GM12878 (cell line): Measurements from ENCODE around the gene GRK2. TPM values are rescaled to one million over a fixed set of nuclear protein-coding genes. Genes with fewer than 3 reads are reported as not detected.

Experiments
- ATAC-seq: fragments of 200-7000 bp; cut with Tn5 transposase; 3 replicates; pipeline ENCODE4 v1.9.1; 2020; ENCODE audit warnings: mild to moderate bottlenecking, moderate library complexity
- BruUV-seq: library from RNA; stranded (reverse); fragments of 400-500 nt; replicated peaks from 2 replicates; lab custom pipeline; 2021; lab: Mats Ljungman, UMichigan
- CTCF ChIA-PET: fragments of 300-600 bp; sonication (Branson Sonifier 250); formaldehyde crosslinking; extraction: SDS; loops from one replicate; lab custom pipeline; 2021; ENCODE audit warnings: inconsistent platforms; lab: Yijun Ruan, JAX
- POLR2A ChIA-PET: fragments of 350-600 bp; formaldehyde crosslinking; extraction: SDS; loops from one replicate; lab custom pipeline; 2021; ENCODE audit warnings: inconsistent platforms; lab: Charles Lee
- RAD21 ChIA-PET: fragments of 300-600 bp; sonication (Branson Sonifier 250); formaldehyde crosslinking; loops from one replicate; lab custom pipeline; 2023; ENCODE audit warnings: antibody characterized with exemption; ENCODE audit not compliant: unreplicated experiment; lab: Charles Lee
- SMC1A ChIA-PET: fragments of 300-600 bp; sonication (Branson Sonifier 250); formaldehyde crosslinking; loops from one replicate; lab custom pipeline; 2023; ENCODE audit not compliant: unreplicated experiment, uncharacterized antibody; lab: Charles Lee
- DNase-seq: peaks from one replicate; pipeline ENCODE4 v3.0.0-alpha.2; 2011; ENCODE audit warnings: low read depth, low spot score
- FAIRE-seq: peaks from 3 replicates; lab custom pipeline; 2011; peaks lifted over from hg19 to GRCh38; lab: Jason Lieb, UNC
- H2AFZ ChIP-seq: 2 replicates; pipeline ENCODE4 v1.6.0; 2011; ENCODE audit warnings: low read depth, low read length, control low read depth; ENCODE audit not compliant: control insufficient read depth
- H3K27ac ChIP-seq: 2 replicates; pipeline ENCODE4 v1.5.1; 2011; ENCODE audit warnings: control low read depth; ENCODE audit not compliant: control insufficient read depth, insufficient read depth
- H3K27me3 ChIP-seq, 2 experiments: replicated peaks in 1 of 2; 2 replicates each; pipeline versions ENCODE4 v1.6.0 to v1.6.1; 2011; ENCODE audit warnings: low read length in 1 of 2; ENCODE audit not compliant: control insufficient read depth in 2 of 2, insufficient read depth in 2 of 2
- H3K36me3 ChIP-seq, 2 experiments: 2 replicates each; pipeline ENCODE4 v1.5.1; 2011; ENCODE audit warnings: low read length in 1 of 2; ENCODE audit not compliant: control insufficient read depth in 2 of 2, insufficient read depth in 2 of 2
- H3K4me1 ChIP-seq: 2 replicates; pipeline ENCODE4 v1.6.1; 2011; ENCODE audit warnings: mild to moderate bottlenecking, low read length, moderate library complexity, mixed read lengths; ENCODE audit not compliant: control insufficient read depth, insufficient read depth
- H3K4me2 ChIP-seq: 2 replicates; pipeline ENCODE4 v1.6.0; 2011; ENCODE audit warnings: control low read depth; ENCODE audit not compliant: control insufficient read depth, insufficient read depth
- H3K4me3 ChIP-seq: fragments of 200-600 bp; sonication (generic); 2 replicates; pipeline ENCODE4 v1.5.1; 2016
- H3K79me2 ChIP-seq: 2 replicates; pipeline ENCODE4 v1.6.0; 2011; ENCODE audit warnings: low read length; ENCODE audit not compliant: control insufficient read depth, insufficient read depth
- H3K9ac ChIP-seq: 2 replicates; pipeline ENCODE4 v1.8.0; 2011; ENCODE audit warnings: low read length, control low read depth, mixed read lengths; ENCODE audit not compliant: control insufficient read depth, insufficient read depth
- H3K9me3 ChIP-seq: replicated peaks from 3 replicates; pipeline ENCODE4 v1.5.1; 2011; ENCODE audit warnings: mild to moderate bottlenecking, low read length; ENCODE audit not compliant: control insufficient read depth, insufficient read depth
- H4K20me1 ChIP-seq: 2 replicates; pipeline ENCODE4 v1.6.0; 2011; ENCODE audit not compliant: control insufficient read depth, insufficient read depth
- CHD4 ChIP-seq: fragments of 200-600 bp; sonication (generic); IDR thresholded peaks from 2 replicates; pipeline ENCODE4 v1.6.1; 2016; ENCODE audit warnings: mild to moderate bottlenecking
- ETV6 ChIP-seq, 2 experiments: fragments of 450-650 bp in 1 of 2; IDR thresholded peaks in 1 of 2; conservative IDR thresholded peaks in 1 of 2; 2 replicates each; pipeline ENCODE4 v1.6.1; 2014; ENCODE audit warnings: antibody characterized with exemption in 1 of 2, borderline replicate concordance in 1 of 2, low read depth in 1 of 2, mild to moderate bottlenecking in 1 of 2, moderate library complexity in 1 of 2
- GATAD2B ChIP-seq: fragments of 450-650 bp; conservative IDR thresholded peaks from 2 replicates; pipeline ENCODE4 v1.6.1; 2017; ENCODE audit warnings: low read depth, mild to moderate bottlenecking, moderate library complexity
- HDAC6 ChIP-seq: fragments of 200-600 bp; sonication (generic); IDR thresholded peaks from one replicate; pipeline ENCODE4 v1.8.0; 2017; ENCODE audit warnings: antibody characterized with exemption; ENCODE audit not compliant: unreplicated experiment
- MAX ChIP-seq: IDR thresholded peaks from 2 replicates; pipeline ENCODE4 v1.6.1; 2012; ENCODE audit warnings: low read depth, low read length, improper control_type of control experiment
- MTA2 ChIP-seq: fragments of 450-650 bp; IDR thresholded peaks from 2 replicates; pipeline ENCODE4 v1.6.1; 2016; ENCODE audit warnings: low read depth, mild to moderate bottlenecking, moderate library complexity
- MYC ChIP-seq: IDR thresholded peaks from 2 replicates; pipeline ENCODE4 v1.6.1; 2011; ENCODE audit warnings: mild to moderate bottlenecking, low read length, moderate library complexity, inconsistent platforms; ENCODE audit not compliant: insufficient read depth, insufficient replicate concordance, insufficient read length, severe bottlenecking
- NR2F1 ChIP-seq: fragments of 450-650 bp; conservative IDR thresholded peaks from 2 replicates; pipeline ENCODE4 v1.6.1; 2017; ENCODE audit warnings: mild to moderate bottlenecking
- POLR2AphosphoS2 ChIP-seq: IDR thresholded peaks from 2 replicates; pipeline ENCODE4 v1.6.1; 2011; ENCODE audit warnings: low read depth, mild to moderate bottlenecking, low read length, improper control_type of control experiment, moderate library complexity
- RELA ChIP-seq: fragments of 450-650 bp; IDR thresholded peaks from 2 replicates; pipeline ENCODE4 v1.8.0; 2014; ENCODE audit warnings: borderline replicate concordance; ENCODE audit not compliant: partially characterized antibody
- REST ChIP-seq: IDR thresholded peaks from 2 replicates; pipeline ENCODE4 v1.6.1; 2012; ENCODE audit warnings: mild to moderate bottlenecking, low read depth, low read length
- SMAD1 ChIP-seq: fragments of 450-650 bp; IDR thresholded peaks from 2 replicates; pipeline ENCODE4 v1.6.1; 2018; ENCODE audit warnings: mild to moderate bottlenecking, low read depth; ENCODE audit not compliant: partially characterized antibody
- SUZ12 ChIP-seq: fragments of 200-600 bp; sonication (generic); IDR thresholded peaks from one replicate; pipeline ENCODE4 v1.6.1; 2018; ENCODE audit warnings: antibody characterized with exemption, mild to moderate bottlenecking; ENCODE audit not compliant: unreplicated experiment
- ZNF622 ChIP-seq: fragments of 450-650 bp; IDR thresholded peaks from 2 replicates; pipeline ENCODE4 v1.6.1; 2017; ENCODE audit warnings: mild to moderate bottlenecking, inconsistent platforms
- WGBS: methylation state at CpG from one replicate; pipeline ENCODE4 v1.1.6; 2016; ENCODE audit warnings: low lambda C conversion rate; ENCODE audit not compliant: insufficient replicate concordance, insufficient coverage; ENCODE audit errors: missing lambda C conversion rate; 5-methylcytosine and 5-hydroxymethylcytosine counted together
- in situ Hi-C: fragments of 300-500 bp; cut with MboI; formaldehyde crosslinking; loops from 9 replicates; pipeline ENCODE4 v1.14.3; 2018; ENCODE audit warnings: mixed read lengths
- intact Hi-C: fragments of 100-400 bp; cut with micrococcal nuclease; formaldehyde crosslinking; loops from one replicate; pipeline ENCODE4 v1.14.2; 2022; ENCODE audit not compliant: unreplicated experiment
- polyA plus RNA-seq, 11 experiments: library from polyadenylated mRNA; depleted of rRNA in 4 of 11; unstranded in 6 of 11; stranded (reverse) in 5 of 11; fragments of >200 nt; fragmentation: Nextera tagmentation in 4 of 11; fragmentation: Illumina TruSeq in 1 of 11; extraction: Ambion mirVana in 4 of 11; extraction: Trizol in 1 of 11; gene quantifications; 1 replicate in 1 of 11; 2 replicates in 10 of 11; pipeline versions ENCODE4 v1.2.1 to v1.2.3, GENCODE V29; 2011 to 2016; ENCODE audit warnings: inconsistent platforms in 2 of 11, missing spikeins in 2 of 11, low read depth in 1 of 11
- total RNA-seq, 4 experiments: library from RNA; depleted of rRNA in 3 of 4; stranded (reverse); fragments of >200 nt in 3 of 4; fragmentation: Illumina TruSeq in 1 of 4; extraction: Trizol in 1 of 4; gene quantifications; 2 replicates each; pipeline versions ENCODE4 v1.2.1 to v1.2.3, GENCODE V29; 2013 to 2021
- TF ChIP-seq, protein P1 (sequence below): fragments of 450-650 bp; IDR thresholded peaks from 2 replicates; pipeline ENCODE4 v1.6.1; 2018; ENCODE audit warnings: mild to moderate bottlenecking, low read depth, moderate library complexity; ENCODE audit not compliant: partially characterized antibody
- TF ChIP-seq, protein P2 (sequence below): IDR thresholded peaks from 2 replicates; pipeline ENCODE4 v1.6.1; 2011; ENCODE audit warnings: borderline replicate concordance, low read depth, mild to moderate bottlenecking, moderate library complexity, low read length; ENCODE audit not compliant: insufficient read depth, poor library complexity, severe bottlenecking

The GRK2 gene
- total and polyA plus RNA-seq, 10 of the 15 experiments (the other 5 are each of a cell fraction or from before 2014, with no cell fraction given): 1.0 to 160 (median 66.1) TPM

- no peaks in the 10 kb centered on the region for H3K9me3 ChIP-seq
- no peaks in the 10 kb centered on the region for H3K36me3 ChIP-seq
- no peak overlapping the region for H3K4me2 ChIP-seq
- no peak overlapping the region for H3K27ac ChIP-seq
- no peak overlapping the region for H3K9ac ChIP-seq
- H3K27me3 ChIP-seq: no peaks in the 10 kb centered on the region
- no TSS peak for BruUV-seq
- ATAC-seq (no peak), DNase-seq (no peak), FAIRE-seq (no peak)
- H3K4me3 ChIP-seq: no peak overlapping the region
- 79% methylated on average over 7 of the region's 7 CpGs for WGBS
- SMC1A ChIA-PET: interaction anchor here (0.9 to 7.6 kb wide), 6 partner anchors 22 to 63 kb away, joined by 3 to 82 read pairs (median 18); partner anchors contain the start of gene POLD4
- CTCF ChIA-PET: interaction anchor here (1.0 to 12.1 kb wide), 6 partner anchors 15 to 242 kb away, joined by 4 to 151 read pairs (median 54); partner anchors contain the start of gene POLD4
- H4K20me1 ChIP-seq: no peaks in the 10 kb centered on the region
- no peaks in the 10 kb centered on the region for H3K79me2 ChIP-seq
- intact Hi-C loops (no loop called here), in situ Hi-C loops (no loop called here)
- POLR2A ChIA-PET: interaction anchor here (0.6 to 1.3 kb wide), 2 partner anchors 9 to 154 kb away, joined by 3 to 5 read pairs; no protein-coding TSS in a partner anchor
- H3K4me1 ChIP-seq: peaks cover under 1% of the 10 kb centered on the region
- RAD21 ChIA-PET: interaction anchor here (0.8 to 1.3 kb wide), 3 partner anchors 22 to 61 kb away, joined by 3 read pairs; no protein-coding TSS in a partner anchor
- no peak overlapping the region for H2AFZ ChIP-seq
- TF ChIP-seq SMAD1: no peak
- TF ChIP-seq MYC: no peak
- no peak for TF ChIP-seq MTA2
- no peak for TF ChIP-seq POLR2AphosphoS2
- TF ChIP-seq, protein P1, sequence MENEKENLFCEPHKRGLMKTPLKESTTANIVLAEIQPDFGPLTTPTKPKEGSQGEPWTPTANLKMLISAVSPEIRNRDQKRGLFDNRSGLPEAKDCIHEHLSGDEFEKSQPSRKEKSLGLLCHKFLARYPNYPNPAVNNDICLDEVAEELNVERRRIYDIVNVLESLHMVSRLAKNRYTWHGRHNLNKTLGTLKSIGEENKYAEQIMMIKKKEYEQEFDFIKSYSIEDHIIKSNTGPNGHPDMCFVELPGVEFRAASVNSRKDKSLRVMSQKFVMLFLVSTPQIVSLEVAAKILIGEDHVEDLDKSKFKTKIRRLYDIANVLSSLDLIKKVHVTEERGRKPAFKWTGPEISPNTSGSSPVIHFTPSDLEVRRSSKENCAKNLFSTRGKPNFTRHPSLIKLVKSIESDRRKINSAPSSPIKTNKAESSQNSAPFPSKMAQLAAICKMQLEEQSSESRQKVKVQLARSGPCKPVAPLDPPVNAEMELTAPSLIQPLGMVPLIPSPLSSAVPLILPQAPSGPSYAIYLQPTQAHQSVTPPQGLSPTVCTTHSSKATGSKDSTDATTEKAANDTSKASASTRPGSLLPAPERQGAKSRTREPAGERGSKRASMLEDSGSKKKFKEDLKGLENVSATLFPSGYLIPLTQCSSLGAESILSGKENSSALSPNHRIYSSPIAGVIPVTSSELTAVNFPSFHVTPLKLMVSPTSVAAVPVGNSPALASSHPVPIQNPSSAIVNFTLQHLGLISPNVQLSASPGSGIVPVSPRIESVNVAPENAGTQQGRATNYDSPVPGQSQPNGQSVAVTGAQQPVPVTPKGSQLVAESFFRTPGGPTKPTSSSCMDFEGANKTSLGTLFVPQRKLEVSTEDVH: no peak
- no peak for TF ChIP-seq RELA
- no peak for TF ChIP-seq ZNF622
- TF ChIP-seq SUZ12: no peak
- no peak for TF ChIP-seq MAX
- no peak for TF ChIP-seq ETV6 (conservative IDR thresholded peaks at IDR 0.05 in 1 of 2, IDR thresholded peaks at IDR 0.05 in 1 of 2; ENCODE audit: borderline replicate concordance in 1 of 2, low read depth in 1 of 2)
- no peak for TF ChIP-seq GATAD2B
- TF ChIP-seq HDAC6: no peak
- no peak for TF ChIP-seq REST
- TF ChIP-seq CHD4: no peak
- TF ChIP-seq, protein P2, sequence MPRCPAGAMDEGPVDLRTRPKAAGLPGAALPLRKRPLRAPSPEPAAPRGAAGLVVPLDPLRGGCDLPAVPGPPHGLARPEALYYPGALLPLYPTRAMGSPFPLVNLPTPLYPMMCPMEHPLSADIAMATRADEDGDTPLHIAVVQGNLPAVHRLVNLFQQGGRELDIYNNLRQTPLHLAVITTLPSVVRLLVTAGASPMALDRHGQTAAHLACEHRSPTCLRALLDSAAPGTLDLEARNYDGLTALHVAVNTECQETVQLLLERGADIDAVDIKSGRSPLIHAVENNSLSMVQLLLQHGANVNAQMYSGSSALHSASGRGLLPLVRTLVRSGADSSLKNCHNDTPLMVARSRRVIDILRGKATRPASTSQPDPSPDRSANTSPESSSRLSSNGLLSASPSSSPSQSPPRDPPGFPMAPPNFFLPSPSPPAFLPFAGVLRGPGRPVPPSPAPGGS: no peak
- no peak for TF ChIP-seq NR2F1
These were observed 57.3 kb downstream of the GRK2 start for GRCh38 chr11:67323526-67323925.
